Calu3 (cell line): ENCODE data around the gene SP2. TPM values are rescaled to one million over a fixed set of nuclear protein-coding genes. Genes with fewer than 3 reads are reported as not detected.
A peak's percentile ranks its signal among the peaks of the same experiment; 100 is the strongest.

Source experiments
- BruUV-seq: library from RNA; stranded (reverse); fragments of 400-500 nt; replicated peaks from 2 replicates; lab custom pipeline; 2021; lab: Mats Ljungman, UMichigan
- CTCF ChIA-PET: fragments of 300-600 bp; sonication (Branson Sonifier 250); formaldehyde crosslinking; loops from one replicate; lab custom pipeline; 2022; ENCODE audit warnings: antibody characterized with exemption; lab: Charles Lee
- DNase-seq: peaks from one replicate; pipeline ENCODE4 v3.0.0; 2022
- H3K27ac Mint-ChIP-seq: one replicate; pipeline ENCODE4 v1.8.0; 2022; ENCODE audit warnings: mixed read lengths; ENCODE audit not compliant: unreplicated experiment
- H3K27me3 Mint-ChIP-seq: one replicate; pipeline ENCODE4 v1.8.0; 2022; ENCODE audit warnings: mixed read lengths; ENCODE audit not compliant: unreplicated experiment
- H3K36me3 Mint-ChIP-seq: one replicate; pipeline ENCODE4 v1.8.0; 2022; ENCODE audit warnings: mild to moderate bottlenecking, moderate library complexity, mixed read lengths; ENCODE audit not compliant: insufficient read depth, unreplicated experiment
- H3K4me1 Mint-ChIP-seq: one replicate; pipeline ENCODE4 v1.8.0; 2022; ENCODE audit warnings: mild to moderate bottlenecking, low read depth, mixed read lengths; ENCODE audit not compliant: unreplicated experiment
- H3K4me3 Mint-ChIP-seq: one replicate; pipeline ENCODE4 v1.8.0; 2022; ENCODE audit warnings: mild to moderate bottlenecking, low read depth, moderate library complexity, mixed read lengths; ENCODE audit not compliant: unreplicated experiment
- H3K9me3 Mint-ChIP-seq: one replicate; pipeline ENCODE4 v1.8.0; 2022; ENCODE audit warnings: low read depth, mixed read lengths; ENCODE audit not compliant: unreplicated experiment
- CTCF ChIP-seq: fragments of 200-600 bp; IDR thresholded peaks from one replicate; pipeline ENCODE4 v1.8.0; 2022; ENCODE audit warnings: antibody characterized with exemption; ENCODE audit not compliant: unreplicated experiment
- intact Hi-C: fragments of 100-400 bp; cut with micrococcal nuclease; formaldehyde crosslinking; loops from one replicate; pipeline ENCODE4 v1.10.0; 2022; ENCODE audit not compliant: unreplicated experiment
- total RNA-seq: library from RNA; stranded (reverse); gene quantifications from 2 replicates; pipeline ENCODE4 v1.2.3, GENCODE V29; 2022

SP2 gene
- total RNA-seq, 1 experiment from 2014 or later = 21.5 TPM

GRCh38 chr17:47975823-47976205, 79.8 kb downstream of the SP2 start:
- intact Hi-C loops = no loop called here
- no peak for DNase-seq
- peaks cover 74% of the 10 kb centered on the region for H3K36me3 Mint-ChIP-seq

GRCh38 chr17:47978324-47978723, 82.3 kb downstream of the SP2 start:
- Mint-ChIP-seq H3K9me3 (no peaks in the 10 kb centered on the region), H3K27ac (no peak overlapping the region), H3K27me3 (no peaks in the 10 kb centered on the region), H3K4me1 (no peaks in the 10 kb centered on the region), H3K4me3 (no peak overlapping the region), H3K36me3 (peaks cover 69% of the 10 kb centered on the region)
- TF ChIP-seq CTCF = peak; percentile 89
- intact Hi-C loops = loop anchor here (1.0 kb wide), 1 partner anchor 40 kb away; no protein-coding TSS in a partner anchor
- no TSS peak for BruUV-seq
- CTCF ChIA-PET = interaction anchor here (0.8 to 2.3 kb wide), 7 partner anchors 11 to 42 kb away, joined by 3 to 32 read pairs (median 5); no protein-coding TSS in a partner anchor
- peak; percentile 68 for DNase-seq

More at GRCh38 chr17:47975823-47976205, 79.8 kb downstream of the SP2 start:
- no peak overlapping the region for H3K4me3 Mint-ChIP-seq
- no peaks in the 10 kb centered on the region for H3K9me3 Mint-ChIP-seq
- BruUV-seq = no TSS peak
- H3K4me1 Mint-ChIP-seq = peaks cover under 1% of the 10 kb centered on the region
- no peak for TF ChIP-seq CTCF
- H3K27me3 Mint-ChIP-seq = no peaks in the 10 kb centered on the region
- no peak overlapping the region for H3K27ac Mint-ChIP-seq
- CTCF ChIA-PET = interaction anchor here (0.7 to 1.2 kb wide), 3 partner anchors 19 to 42 kb away, joined by 3 to 4 read pairs (median 3); no protein-coding TSS in a partner anchor

Other genes starting within 250 kb of the SP2 start
- gene KPNB1, start 246.3 kb upstream of the SP2 start, total RNA-seq = 511 and 538 TPM in 2 replicates
- gene TBKBP1, start 202.1 kb upstream of the SP2 start, total RNA-seq = 6.4 and 6.5 TPM in 2 replicates
- not detected in 2 replicates for gene TBX21, start 163.0 kb upstream of the SP2 start, total RNA-seq
- gene OSBPL7, start 74.4 kb upstream of the SP2 start, total RNA-seq = 58.3 and 58.4 TPM in 2 replicates
- 70.2 and 84.1 TPM in 2 replicates for gene MRPL10, start 64.7 kb upstream of the SP2 start, total RNA-seq
- 2.9 and 4.0 TPM in 2 replicates for gene LRRC46, start 64.6 kb upstream of the SP2 start, total RNA-seq
- gene SCRN2, start 55.0 kb upstream of the SP2 start, total RNA-seq = 34.8 and 37.0 TPM in 2 replicates
- 1.1 and 1.2 TPM in 2 replicates for gene SP6, start 45.1 kb upstream of the SP2 start, total RNA-seq
- gene PNPO, start 45.3 kb downstream of the SP2 start, total RNA-seq = 88.0 and 98.5 TPM in 2 replicates
- 30.2 and 49.1 TPM in 2 replicates for gene PRR15L, start 61.6 kb downstream of the SP2 start, total RNA-seq
- gene CDK5RAP3, start 74.9 kb downstream of the SP2 start, total RNA-seq = 431 and 457 TPM in 2 replicates
- gene COPZ2, start 141.6 kb downstream of the SP2 start, total RNA-seq = 1.1 and 1.2 TPM in 2 replicates
- gene NFE2L1, start 152.1 kb downstream of the SP2 start, total RNA-seq = 216 and 247 TPM in 2 replicates
- 111 and 126 TPM in 2 replicates for gene CBX1, start 205.2 kb downstream of the SP2 start, total RNA-seq
- 29.4 and 37.1 TPM in 2 replicates for gene SNX11, start 211.5 kb downstream of the SP2 start, total RNA-seq